ENCODE data around the gene FNDC4. TPM values are rescaled to one million over a fixed set of nuclear protein-coding genes. Genes with fewer than 3 reads are reported as not detected.

Gene FNDC4
- total RNA-seq, 1 donor from 2014 or later: 0.18 TPM

GRCh38 chr2:27507293-27507692 is 12.3 kb upstream of the FNDC4 start:
- no peak overlapping the region for H3K27ac Mint-ChIP-seq
- DNase-seq (ENCODE audit: low spot score): no peak
- no peaks in the 10 kb centered on the region for H3K36me3 Mint-ChIP-seq (ENCODE audit: low read depth)
- H3K27me3 Mint-ChIP-seq (ENCODE audit: low read depth): peaks cover 6% of the 10 kb centered on the region
- H3K9me3 Mint-ChIP-seq: no peaks in the 10 kb centered on the region
- no peaks in the 10 kb centered on the region for H3K4me1 Mint-ChIP-seq (ENCODE audit: low read depth)
- intact Hi-C loops (cut with micrococcal nuclease): no loop called here
- no peak overlapping the region for H3K4me3 Mint-ChIP-seq (ENCODE audit: low read depth)

- intact Hi-C loops (cut with micrococcal nuclease): no loop called here
- Mint-ChIP-seq H3K9me3 (no peaks in the 10 kb centered on the region), H3K27ac (no peak overlapping the region), H3K36me3 (ENCODE audit: low read depth) (no peaks in the 10 kb centered on the region), H3K27me3 (ENCODE audit: low read depth) (peaks cover 10% of the 10 kb centered on the region), H3K4me3 (ENCODE audit: low read depth) (no peak overlapping the region), H3K4me1 (ENCODE audit: low read depth) (no peaks in the 10 kb centered on the region)
- DNase-seq (ENCODE audit: low spot score): no peak
Observed at GRCh38 chr2:27506587-27506986, 11.6 kb upstream of the FNDC4 start.

DNA sequence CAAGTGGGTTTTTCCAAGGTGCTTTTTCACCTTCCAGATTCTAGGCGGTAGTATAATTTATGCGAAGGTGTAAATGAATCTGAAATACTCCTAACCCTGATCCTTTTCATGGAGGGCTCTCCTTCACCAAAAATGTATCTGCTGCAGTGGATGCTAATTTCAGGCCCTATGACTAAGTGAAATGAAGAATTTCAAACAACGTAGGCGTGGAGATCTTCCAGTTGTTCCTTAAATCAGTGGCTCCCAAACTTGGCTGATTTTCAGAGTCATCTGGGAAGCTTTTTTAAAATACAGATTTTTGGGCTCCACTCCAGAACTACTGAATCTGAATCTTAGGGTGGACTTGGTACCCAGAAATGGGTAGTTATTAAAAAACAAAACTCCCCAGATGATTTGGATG is 7.1 kb upstream of the FNDC4 start:
- no peaks in the 10 kb centered on the region for H3K4me1 Mint-ChIP-seq (ENCODE audit: low read depth)
- H3K27ac Mint-ChIP-seq: no peak overlapping the region
- H3K27me3 Mint-ChIP-seq (ENCODE audit: low read depth): peaks cover 29% of the 10 kb centered on the region
- no peaks in the 10 kb centered on the region for H3K36me3 Mint-ChIP-seq (ENCODE audit: low read depth)
- DNase-seq (ENCODE audit: low spot score): no peak
- no peak overlapping the region for H3K4me3 Mint-ChIP-seq (ENCODE audit: low read depth)
- intact Hi-C loops (cut with micrococcal nuclease): no loop called here
- H3K9me3 Mint-ChIP-seq: no peaks in the 10 kb centered on the region

- no peaks in the 10 kb centered on the region for H3K9me3 Mint-ChIP-seq
- no peak overlapping the region for H3K27ac Mint-ChIP-seq
- H3K4me3 Mint-ChIP-seq (ENCODE audit: low read depth): no peak overlapping the region
Observed at GRCh38 chr2:27501042-27501441, 6.0 kb upstream of the FNDC4 start.

GRCh38 chr2:27498975-27499374 is 4.0 kb upstream of the FNDC4 start:
- H3K27ac Mint-ChIP-seq: no peak overlapping the region
- peaks cover 53% of the 10 kb centered on the region for H3K27me3 Mint-ChIP-seq (ENCODE audit: low read depth)
- no peak overlapping the region for H3K4me3 Mint-ChIP-seq (ENCODE audit: low read depth)
- intact Hi-C loops (cut with micrococcal nuclease): loop anchor here (10.0 kb wide), 1 partner anchor 86 kb away; the partner anchor contains the start of gene ZNF512
- peaks cover 4% of the 10 kb centered on the region for H3K4me1 Mint-ChIP-seq (ENCODE audit: low read depth)
- H3K9me3 Mint-ChIP-seq: no peaks in the 10 kb centered on the region
- DNase-seq (ENCODE audit: low spot score): no peak
- H3K36me3 Mint-ChIP-seq (ENCODE audit: low read depth): no peaks in the 10 kb centered on the region

More at GRCh38 chr2:27501042-27501441, 6.0 kb upstream of the FNDC4 start:
- intact Hi-C loops (cut with micrococcal nuclease): no loop called here
- Mint-ChIP-seq H3K36me3 (ENCODE audit: low read depth) (no peaks in the 10 kb centered on the region), H3K27me3 (ENCODE audit: low read depth) (peaks cover 39% of the 10 kb centered on the region), H3K4me1 (ENCODE audit: low read depth) (no peaks in the 10 kb centered on the region)
- DNase-seq (ENCODE audit: low spot score): no peak

DNA sequence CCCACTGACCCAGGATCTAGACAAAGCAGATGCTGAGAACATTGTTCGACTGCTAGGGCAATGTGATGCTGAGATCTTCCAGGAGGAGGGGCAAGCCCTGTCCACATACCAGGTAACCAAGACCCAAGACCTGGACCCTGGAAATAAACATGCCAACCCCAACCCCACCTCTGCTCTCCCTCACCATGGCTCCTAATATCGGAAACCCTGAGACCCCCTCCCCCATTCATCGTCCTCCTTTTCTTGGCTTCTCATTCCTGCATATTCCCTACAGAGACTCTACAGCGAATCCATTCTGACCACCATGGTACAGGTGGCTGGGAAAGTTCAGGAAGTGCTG is 2.3 kb upstream of the FNDC4 start:
- DNase-seq (ENCODE audit: low spot score): no peak
- H3K4me1 Mint-ChIP-seq (ENCODE audit: low read depth): peaks cover 4% of the 10 kb centered on the region
- intact Hi-C loops (cut with micrococcal nuclease): loop anchor here (10.0 kb wide), 1 partner anchor 88 kb away; the partner anchor contains the start of gene ZNF512

GRCh38 chr2:27496357-27497287 is 1.6 kb upstream of the FNDC4 start, which contains the start of gene GCKR:
TSS of gene GCKR (plus strand) at chr2:27496839. CDS start at chr2:27496905, 66 bp downstream.
- no peaks in the 10 kb centered on the region for H3K36me3 Mint-ChIP-seq (ENCODE audit: low read depth)
- intact Hi-C loops (cut with micrococcal nuclease): loop anchor here (10.0 kb wide), 1 partner anchor 88 kb away; the partner anchor contains the start of gene ZNF512
- no peaks in the 10 kb centered on the region for H3K9me3 Mint-ChIP-seq
- DNase-seq (ENCODE audit: low spot score): no peak
- H3K27ac Mint-ChIP-seq: no peak within 1 kb of the TSS
- peaks cover 58% of the 10 kb centered on the region for H3K27me3 Mint-ChIP-seq (ENCODE audit: low read depth)
- H3K4me1 Mint-ChIP-seq (ENCODE audit: low read depth): peaks cover 4% of the 10 kb centered on the region
- peak within 1 kb of the TSS; percentile 73 for H3K4me3 Mint-ChIP-seq (ENCODE audit: low read depth)

More for the DNA sequence above, 2.3 kb upstream of the FNDC4 start:
- Mint-ChIP-seq H3K27ac (no peak overlapping the region), H3K27me3 (ENCODE audit: low read depth) (peaks cover 62% of the 10 kb centered on the region), H3K9me3 (no peaks in the 10 kb centered on the region), H3K36me3 (ENCODE audit: low read depth) (no peaks in the 10 kb centered on the region), H3K4me3 (ENCODE audit: low read depth) (no peak overlapping the region)

DNA sequence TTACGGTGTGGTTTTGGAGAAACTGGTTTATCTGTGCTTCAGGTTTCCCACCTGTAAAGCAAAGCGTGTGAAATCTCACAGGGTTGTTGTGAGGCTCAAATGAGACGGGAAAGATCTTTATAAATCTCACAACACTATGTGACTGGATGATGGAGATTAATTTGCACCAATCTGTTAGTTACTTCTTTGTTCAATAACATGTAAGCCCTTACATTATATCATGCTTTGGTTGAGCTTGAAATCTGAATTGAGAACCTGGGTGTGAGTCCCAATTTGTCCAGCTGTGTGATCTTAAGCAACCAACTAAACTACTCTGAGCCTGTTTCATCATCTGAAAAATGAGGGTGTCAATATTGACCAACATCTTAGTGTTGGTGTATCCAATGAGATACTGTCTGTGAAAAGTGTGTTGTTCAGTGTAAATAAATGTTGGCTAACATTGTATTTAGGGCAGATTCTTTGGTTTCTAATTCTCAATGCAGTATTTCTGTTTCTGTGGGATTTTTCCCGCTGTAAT is 898 bp upstream of the FNDC4 start:
- H3K4me3 Mint-ChIP-seq (ENCODE audit: low read depth): peak overlapping the region; percentile 73
- no peak for DNase-seq (ENCODE audit: low spot score)
- H3K9me3 Mint-ChIP-seq: no peaks in the 10 kb centered on the region
- H3K4me1 Mint-ChIP-seq (ENCODE audit: low read depth): peaks cover 7% of the 10 kb centered on the region
- no peak overlapping the region for H3K27ac Mint-ChIP-seq
- H3K27me3 Mint-ChIP-seq (ENCODE audit: low read depth): peaks cover 56% of the 10 kb centered on the region
- H3K36me3 Mint-ChIP-seq (ENCODE audit: low read depth): no peaks in the 10 kb centered on the region
- intact Hi-C loops (cut with micrococcal nuclease): loop anchor here (10.0 kb wide), 1 partner anchor 89 kb away; the partner anchor contains the start of gene ZNF512

DNA sequence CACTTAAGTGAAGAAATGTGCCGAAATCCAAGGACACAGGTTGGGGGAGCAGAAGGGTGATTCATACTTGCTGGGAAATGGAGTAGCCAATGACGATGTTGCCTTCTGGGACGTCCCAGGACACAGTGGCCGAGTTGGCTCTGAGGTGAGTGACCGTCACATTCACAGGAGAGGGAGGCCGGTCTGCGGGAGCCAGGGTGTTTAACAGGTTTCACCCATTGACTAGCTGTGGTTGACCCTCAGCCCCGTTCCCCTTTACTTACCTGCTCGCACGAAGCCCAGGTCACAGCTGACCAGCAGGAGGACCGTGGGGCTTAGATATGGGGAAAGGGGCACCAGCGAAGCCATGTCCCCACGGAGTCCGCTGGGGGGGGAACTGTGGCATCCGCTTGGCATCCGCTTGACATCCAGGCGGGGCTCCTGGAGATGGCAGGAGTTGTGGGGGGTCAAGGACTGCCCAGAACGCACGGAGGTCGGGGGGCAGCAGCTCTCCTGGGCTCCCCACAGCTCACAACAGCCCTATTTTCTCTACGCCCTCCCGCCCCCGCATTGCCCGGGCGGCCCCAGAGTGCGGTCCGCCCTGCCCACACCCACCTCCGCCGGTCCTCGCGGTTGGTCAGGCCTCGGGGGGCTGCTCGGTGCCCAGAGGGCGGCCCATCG is 586 bp downstream of the FNDC4 start:
- Mint-ChIP-seq H3K27me3 (ENCODE audit: low read depth) (peaks cover 52% of the 10 kb centered on the region), H3K36me3 (ENCODE audit: low read depth) (no peaks in the 10 kb centered on the region), H3K4me3 (ENCODE audit: low read depth) (peak overlapping the region; percentile 56), H3K27ac (no peak overlapping the region), H3K9me3 (no peaks in the 10 kb centered on the region), H3K4me1 (ENCODE audit: low read depth) (peaks cover 18% of the 10 kb centered on the region)
- DNase-seq (ENCODE audit: low spot score): no peak
- intact Hi-C loops (cut with micrococcal nuclease): loop anchor here (10.0 kb wide), 1 partner anchor 90 kb away; the partner anchor contains the start of gene ZNF512

- Mint-ChIP-seq H3K27ac (no peak overlapping the region), H3K4me3 (ENCODE audit: low read depth) (peak overlapping the region; percentile 56), H3K4me1 (ENCODE audit: low read depth) (peaks cover 23% of the 10 kb centered on the region), H3K9me3 (no peaks in the 10 kb centered on the region), H3K27me3 (ENCODE audit: low read depth) (peaks cover 50% of the 10 kb centered on the region), H3K36me3 (ENCODE audit: low read depth) (no peaks in the 10 kb centered on the region)
- intact Hi-C loops (cut with micrococcal nuclease): loop anchor here (10.0 kb wide), 1 partner anchor 91 kb away; the partner anchor contains the start of gene ZNF512
- DNase-seq (ENCODE audit: low spot score): no peak
Observed at GRCh38 chr2:27493948-27494283, 1.1 kb downstream of the FNDC4 start.

DNA sequence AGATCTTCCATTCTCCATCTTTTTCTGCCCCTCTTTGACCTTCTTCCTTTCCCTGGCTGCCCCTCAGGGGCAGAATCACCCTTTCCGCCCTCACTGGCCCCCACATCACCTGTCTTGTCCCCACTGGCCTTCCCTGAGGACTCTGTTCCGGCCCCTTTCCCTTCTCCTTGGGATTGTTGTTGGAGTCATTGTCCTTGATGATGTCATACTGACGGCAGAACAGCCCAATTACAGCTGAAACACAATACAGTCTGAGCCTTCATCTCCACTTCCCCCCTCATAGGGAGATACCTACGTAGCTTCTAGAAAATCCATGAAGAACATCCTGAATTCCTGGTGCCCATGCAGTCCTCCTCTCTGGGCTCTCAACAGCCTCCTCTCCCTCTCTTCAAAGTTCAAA is 2.4 kb downstream of the FNDC4 start:
- Mint-ChIP-seq H3K27me3 (ENCODE audit: low read depth) (peaks cover 37% of the 10 kb centered on the region), H3K4me3 (ENCODE audit: low read depth) (no peak overlapping the region), H3K27ac (no peak overlapping the region), H3K9me3 (no peaks in the 10 kb centered on the region), H3K4me1 (ENCODE audit: low read depth) (peaks cover 23% of the 10 kb centered on the region), H3K36me3 (ENCODE audit: low read depth) (no peaks in the 10 kb centered on the region)
- intact Hi-C loops (cut with micrococcal nuclease): loop anchor here (10.0 kb wide), 1 partner anchor 92 kb away; the partner anchor contains the start of gene ZNF512
- DNase-seq (ENCODE audit: low spot score): no peak

DNA sequence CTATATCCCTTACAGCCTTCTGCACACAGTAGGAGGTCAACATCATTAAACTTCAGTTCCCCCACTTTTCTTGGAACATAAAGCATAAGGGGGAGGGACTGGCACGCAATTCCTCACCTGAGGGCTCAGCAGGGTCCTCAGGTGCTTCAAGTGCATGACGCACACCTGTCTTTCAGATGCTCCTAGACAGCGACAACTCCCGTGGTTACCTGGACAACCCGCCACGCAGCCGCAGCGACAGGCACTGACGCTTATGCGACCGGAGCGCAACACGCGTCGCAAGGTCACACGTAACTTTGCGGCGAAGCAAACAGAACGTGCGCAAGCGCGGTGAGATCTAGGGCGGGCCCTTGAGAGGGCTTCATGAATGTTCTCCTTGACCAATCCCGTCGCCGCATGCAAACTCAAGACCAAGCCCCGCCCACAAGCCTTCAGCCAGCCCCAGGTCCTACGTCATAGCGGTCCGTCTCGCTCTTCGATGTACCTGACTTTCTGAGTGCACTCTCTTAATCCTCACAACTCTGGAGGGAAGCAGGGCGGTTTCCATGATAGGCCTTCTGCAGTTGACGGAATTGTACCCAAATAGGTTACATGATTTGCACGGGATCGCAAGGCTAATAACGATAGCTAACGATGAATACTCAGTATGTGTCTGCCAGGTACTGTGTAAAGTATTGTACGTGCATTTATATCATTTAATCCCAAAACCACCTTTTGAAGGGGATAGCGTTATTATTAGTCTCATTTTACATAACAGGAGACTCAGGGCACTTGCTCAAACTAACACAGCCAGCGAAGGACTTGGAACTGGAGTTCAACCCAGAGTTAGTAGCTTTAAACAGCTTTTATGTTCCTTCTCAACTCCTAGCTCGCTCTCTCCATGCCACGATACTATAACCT is 5.3 kb downstream of the FNDC4 start, which contains the start of gene IFT172:
IFT172 (minus strand) TSS at position 246 of the 900 bp plus-strand sequence; CDS start at position 156, 90 bp downstream.
- H3K4me3 Mint-ChIP-seq (ENCODE audit: low read depth): peak within 1 kb of the TSS; percentile 86
- H3K36me3 Mint-ChIP-seq (ENCODE audit: low read depth): no peaks in the 10 kb centered on the region
- peak within 1 kb of the TSS; percentile 74 for H3K27ac Mint-ChIP-seq
- peaks cover 13% of the 10 kb centered on the region for H3K27me3 Mint-ChIP-seq (ENCODE audit: low read depth)
- peak; percentile 99 for DNase-seq (ENCODE audit: low spot score)
- intact Hi-C loops (cut with micrococcal nuclease): loop anchor here (1.0 to 10.0 kb wide), 3 partner anchors 61 to 139 kb away; partner anchors contain the start of genes CCDC121, GPN1, NRBP1 and ZNF512
- no peaks in the 10 kb centered on the region for H3K9me3 Mint-ChIP-seq
- peaks cover 19% of the 10 kb centered on the region for H3K4me1 Mint-ChIP-seq (ENCODE audit: low read depth)

All from activated T-helper 2 cell treated with anti-CD3 and anti-CD28 coated beads, Interferon-gamma antibody, Interleukin-2, Interleukin-4, amounts not matched to agents 10 μg/mL and 5 μg/mL and 100 μg/mL, durations not matched to agents 14 hours and 24 hours and 36 hours (primary cell).